Neuronal stem cell (in vitro differentiated cells): ENCODE results near the gene MKLN1.

Source experiments
- DNase-seq: peaks from one replicate; pipeline ENCODE4 v3.0.0-alpha.2; 2013; ENCODE audit warnings: low spot score
- H2AFZ ChIP-seq: one replicate; pipeline ENCODE4 v1.6.1; 2013; ENCODE audit warnings: mild to moderate bottlenecking, low read length, inconsistent platforms
- H2AK5ac ChIP-seq: 2 replicates; pipeline ENCODE4 v1.6.1; 2013; ENCODE audit warnings: low read depth, mild to moderate bottlenecking, inconsistent platforms, low read length, moderate library complexity, mixed read lengths
- H2BK120ac ChIP-seq: 2 replicates; pipeline ENCODE4 v1.6.1; 2013; ENCODE audit warnings: low read depth, mild to moderate bottlenecking, inconsistent platforms, low read length, moderate library complexity, mixed read lengths
- H2BK12ac ChIP-seq: one replicate; pipeline ENCODE4 v1.6.1; 2013; ENCODE audit warnings: low read length, inconsistent platforms
- H2BK15ac ChIP-seq: 2 replicates; pipeline ENCODE4 v1.6.1; 2013; ENCODE audit warnings: mild to moderate bottlenecking, low read length, inconsistent platforms, mixed read lengths
- H2BK5ac ChIP-seq: one replicate; pipeline ENCODE4 v1.6.1; 2013; ENCODE audit warnings: inconsistent platforms, mild to moderate bottlenecking, low read length, moderate library complexity
- H3K14ac ChIP-seq: one replicate; pipeline ENCODE4 v1.6.1; 2013; ENCODE audit warnings: low read length, inconsistent platforms
- H3K18ac ChIP-seq: 2 replicates; pipeline ENCODE4 v1.6.1; 2013; ENCODE audit warnings: low read length, inconsistent platforms
- H3K23ac ChIP-seq: 2 replicates; pipeline ENCODE4 v1.6.1; 2013; ENCODE audit warnings: low read depth, mild to moderate bottlenecking, mixed read lengths, low read length, inconsistent platforms; ENCODE audit not compliant: poor library complexity
- H3K27ac ChIP-seq: replicated peaks from 3 replicates; pipeline ENCODE4 v1.5.1; 2013; ENCODE audit warnings: low read length, inconsistent platforms
- H3K27me3 ChIP-seq, 3 experiments: 2 replicates each; pipeline ENCODE4 v1.6.1; 2013; ENCODE audit warnings: low read length in 3 of 3, mild to moderate bottlenecking in 2 of 3, inconsistent platforms in 1 of 3, low read depth in 1 of 3, mixed read lengths in 1 of 3, moderate library complexity in 1 of 3; ENCODE audit not compliant: control insufficient read depth in 3 of 3, insufficient read depth in 3 of 3
- H3K36me3 ChIP-seq, 2 donors: replicated peaks in 1 of 2; 2 replicates each; pipeline ENCODE4 v1.6.1; 2013; ENCODE audit warnings: low read length in 2 of 2; ENCODE audit not compliant: control insufficient read depth in 2 of 2, insufficient read depth in 2 of 2
- H3K4ac ChIP-seq: 2 replicates; pipeline ENCODE4 v1.6.1; 2013; ENCODE audit warnings: inconsistent platforms, mild to moderate bottlenecking, low read length, moderate library complexity
- H3K4me1 ChIP-seq, 2 donors: 1 replicate in 1 of 2; 2 replicates in 1 of 2; pipeline ENCODE4 v1.6.1; 2013; ENCODE audit warnings: low read length in 2 of 2, low read depth in 1 of 2; ENCODE audit not compliant: control insufficient read depth in 2 of 2, insufficient read depth in 1 of 2
- H3K4me2 ChIP-seq: one replicate; pipeline ENCODE4 v1.6.1; 2013; ENCODE audit warnings: mild to moderate bottlenecking, low read length, inconsistent platforms; ENCODE audit not compliant: insufficient read depth, poor library complexity, severe bottlenecking
- H3K4me3 ChIP-seq, 2 donors: 2 replicates each; pipeline ENCODE4 v1.5.1; 2013; ENCODE audit warnings: low read length in 2 of 2, mild to moderate bottlenecking in 2 of 2, inconsistent platforms in 1 of 2, moderate library complexity in 1 of 2
- H3K79me1 ChIP-seq: one replicate; pipeline ENCODE4 v1.6.1; 2013; ENCODE audit warnings: low read depth, mild to moderate bottlenecking, inconsistent platforms, low read length, moderate library complexity
- H3K9ac ChIP-seq: one replicate; pipeline ENCODE4 v1.6.1; 2013; ENCODE audit warnings: mild to moderate bottlenecking, low read depth, low read length, inconsistent platforms; ENCODE audit not compliant: poor library complexity
- H3K9me3 ChIP-seq, 2 donors: replicated peaks in 1 of 2; 2 replicates each; pipeline versions ENCODE3 to v1.6.1; 2013; ENCODE audit warnings: low read length in 2 of 2, mild to moderate bottlenecking in 2 of 2, inconsistent platforms in 1 of 2, low read depth in 1 of 2, mixed read lengths in 1 of 2, moderate library complexity in 1 of 2; ENCODE audit not compliant: control insufficient read depth in 2 of 2, insufficient read depth in 1 of 2
- H4K8ac ChIP-seq: one replicate; pipeline ENCODE4 v1.6.1; 2013; ENCODE audit warnings: low read depth, mild to moderate bottlenecking, inconsistent platforms, low read length, moderate library complexity
- H4K91ac ChIP-seq: one replicate; pipeline ENCODE4 v1.6.1; 2013; ENCODE audit warnings: low read length, low read depth, mild to moderate bottlenecking, inconsistent platforms; ENCODE audit not compliant: poor library complexity
- WGBS, 2 donors: extraction: QIAGEN DNeasy Blood & Tissue Kit; methylation state at CpG; one replicate each; pipeline ENCODE4 v1.1.7; 2013; ENCODE audit warnings: missing lambda C conversion rate in 2 of 2, mixed read lengths in 1 of 2; ENCODE audit not compliant: insufficient read length in 2 of 2, insufficient replicate concordance in 1 of 2; ENCODE audit errors: extremely low coverage in 2 of 2; 5-methylcytosine and 5-hydroxymethylcytosine counted together

The MKLN1 gene

GRCh38 chr7:131499801-131500200, 172.1 kb downstream of the MKLN1 start:
- Histone ChIP-seq H3K18ac (no peak overlapping the region), H2BK120ac (no peak overlapping the region), H3K27ac (no peak overlapping the region), H4K91ac (no peak overlapping the region), H3K14ac (no peak overlapping the region), H2BK12ac (no peak overlapping the region), H3K4me3 (no peak overlapping the region), H3K9ac (no peak overlapping the region), H3K4me2 (no peak overlapping the region), H2AFZ (no peak overlapping the region), H2AK5ac (no peak overlapping the region), H3K79me1 (no peaks in the 10 kb centered on the region), H4K8ac (no peak overlapping the region), H2BK15ac (no peak overlapping the region), H3K23ac (no peak overlapping the region), H3K4ac (no peak overlapping the region), H3K27me3 (no peaks in the 10 kb centered on the region), H3K36me3 (peaks cover 9 to 91% of the 10 kb centered on the region in 2 donors), H2BK5ac (no peak overlapping the region), H3K9me3 (no peaks in the 10 kb centered on the region), H3K4me1 (peaks cover 4 to 8% of the 10 kb centered on the region in 2 donors)
- no CpG with 5 or more reads among the region's 6 CpGs for WGBS, 2 donors
- DNase-seq: no peak

GRCh38 chr7:131500357-131500756, 172.7 kb downstream of the MKLN1 start:
- Histone ChIP-seq H3K4me2 (no peak overlapping the region), H2BK120ac (no peak overlapping the region), H3K79me1 (no peaks in the 10 kb centered on the region), H2BK5ac (no peak overlapping the region), H3K4ac (no peak overlapping the region), H2BK12ac (no peak overlapping the region), H3K9ac (no peak overlapping the region), H2BK15ac (no peak overlapping the region), H3K14ac (no peak overlapping the region), H4K8ac (no peak overlapping the region), H3K27me3 (no peaks in the 10 kb centered on the region), H3K27ac (no peak overlapping the region), H2AK5ac (no peak overlapping the region), H3K23ac (no peak overlapping the region), H3K18ac (no peak overlapping the region), H2AFZ (no peak overlapping the region), H3K4me1 (peaks cover 4 to 8% of the 10 kb centered on the region in 2 donors), H4K91ac (no peak overlapping the region), H3K9me3 (no peaks in the 10 kb centered on the region), H3K36me3 (peaks cover 9 to 92% of the 10 kb centered on the region in 2 donors), H3K4me3 (no peak overlapping the region)
- no peak for DNase-seq
- no CpG with 5 or more reads among the region's 1 CpG for WGBS, 2 donors

GRCh38 chr7:131501422-131501821, 173.7 kb downstream of the MKLN1 start:
- Histone ChIP-seq H3K4me1 (peaks cover 4 to 8% of the 10 kb centered on the region in 2 donors), H2BK15ac (no peak overlapping the region), H3K18ac (no peak overlapping the region), H2BK120ac (no peak overlapping the region), H4K8ac (no peak overlapping the region), H2BK5ac (no peak overlapping the region), H3K4me3 (no peak overlapping the region), H3K27ac (no peak overlapping the region), H4K91ac (no peak overlapping the region), H3K79me1 (no peaks in the 10 kb centered on the region), H3K27me3 (no peaks in the 10 kb centered on the region), H3K4ac (no peak overlapping the region), H3K23ac (no peak overlapping the region), H2AK5ac (no peak overlapping the region), H3K9me3 (no peaks in the 10 kb centered on the region), H3K9ac (no peak overlapping the region), H3K14ac (no peak overlapping the region), H2AFZ (no peak overlapping the region), H2BK12ac (no peak overlapping the region), H3K36me3 (peaks cover 16 to 99% of the 10 kb centered on the region in 2 donors), H3K4me2 (no peak overlapping the region)
- WGBS, 2 donors: no CpG with 5 or more reads among the region's 3 CpGs
- DNase-seq: no peak

- Histone ChIP-seq H3K4ac (no peak overlapping the region), H2BK120ac (no peak overlapping the region), H3K18ac (no peak overlapping the region), H3K4me3 (no peak overlapping the region), H3K27ac (no peak overlapping the region), H2AK5ac (no peak overlapping the region), H4K8ac (no peak overlapping the region), H2BK12ac (no peak overlapping the region), H3K23ac (no peak overlapping the region), H2BK5ac (no peak overlapping the region), H3K4me2 (no peak overlapping the region), H2AFZ (no peak overlapping the region), H3K9ac (no peak overlapping the region), H4K91ac (no peak overlapping the region), H3K4me1 (peaks cover 4 to 8% of the 10 kb centered on the region in 2 donors), H3K79me1 (no peaks in the 10 kb centered on the region), H3K36me3 (peaks cover 19 to 99% of the 10 kb centered on the region in 2 donors), H3K9me3 (no peaks in the 10 kb centered on the region), H3K27me3 (no peaks in the 10 kb centered on the region), H2BK15ac (no peak overlapping the region), H3K14ac (no peak overlapping the region)
- no peak for DNase-seq
- no CpG with 5 or more reads among the region's 14 CpGs for WGBS, 2 donors
Observed at GRCh38 chr7:131501930-131502685, 174.4 kb downstream of the MKLN1 start.
